ENCODE data around the gene JAM3.
"Not testable (repeated sequence)": the region's sequence is repeated elsewhere in the genome, so short reads cannot be mapped to it uniquely, and the experiment has no call there.

Gene JAM3

GRCh38 chr11:134079317-134079716 is 10.4 kb downstream of the JAM3 start:
- ATAC-seq: no peak
- TF ChIP-seq ZNF8 (CRISPR knock-in tag; IDR thresholded peaks at IDR 0.05) (no peak), CSDC2 (CRISPR knock-in tag; IDR thresholded peaks at IDR 0.05) (no peak), ARNTL (CRISPR knock-in tag; IDR thresholded peaks at IDR 0.05; ENCODE audit: borderline replicate concordance, low read depth) (no peak), TCF4 (CRISPR knock-in tag; IDR thresholded peaks at IDR 0.05; ENCODE audit: borderline replicate concordance) (no peak), OSR1 (CRISPR knock-in tag; IDR thresholded peaks at IDR 0.05) (no peak), ZNF70 (CRISPR knock-in tag; IDR thresholded peaks at IDR 0.05) (no peak), CREB5 (CRISPR knock-in tag; IDR thresholded peaks at IDR 0.05; ENCODE audit: low read depth) (no peak), ZFP3 (CRISPR knock-in tag; IDR thresholded peaks at IDR 0.05) (no peak), ESRRG (CRISPR knock-in tag; IDR thresholded peaks at IDR 0.05) (no peak), ZFP30 (CRISPR knock-in tag; IDR thresholded peaks at IDR 0.05) (no peak), PPARA (CRISPR knock-in tag; IDR thresholded peaks at IDR 0.05; ENCODE audit: borderline replicate concordance) (no peak), RARB (CRISPR knock-in tag; IDR thresholded peaks at IDR 0.05) (no peak), GLIS3 (CRISPR knock-in tag; IDR thresholded peaks at IDR 0.05) (no peak), ISL1 (CRISPR knock-in tag; IDR thresholded peaks at IDR 0.05) (no peak), ZNF565 (CRISPR knock-in tag; conservative IDR thresholded peaks at IDR 0.05; ENCODE audit: low read depth) (no peak), PATZ1 (CRISPR knock-in tag; IDR thresholded peaks at IDR 0.05; ENCODE audit: borderline replicate concordance) (no peak), SNAI2 (CRISPR knock-in tag; IDR thresholded peaks at IDR 0.05) (no peak), CSRNP3 (CRISPR knock-in tag; IDR thresholded peaks at IDR 0.05) (no peak)

- not testable (repeated sequence) for ATAC-seq
Measured at GRCh38 chr11:134081258-134081657, 12.4 kb downstream of the JAM3 start.

- TF ChIP-seq ZFP3 (CRISPR knock-in tag; IDR thresholded peaks at IDR 0.05) (no peak), ZNF70 (CRISPR knock-in tag; IDR thresholded peaks at IDR 0.05) (no peak), CREB5 (CRISPR knock-in tag; IDR thresholded peaks at IDR 0.05; ENCODE audit: low read depth) (no peak), ZNF8 (CRISPR knock-in tag; IDR thresholded peaks at IDR 0.05) (no peak), ISL1 (CRISPR knock-in tag; IDR thresholded peaks at IDR 0.05) (no peak), GLIS3 (CRISPR knock-in tag; IDR thresholded peaks at IDR 0.05) (no peak), SNAI2 (CRISPR knock-in tag; IDR thresholded peaks at IDR 0.05) (no peak), ZNF565 (CRISPR knock-in tag; conservative IDR thresholded peaks at IDR 0.05; ENCODE audit: low read depth) (no peak), TSHZ2 (CRISPR knock-in tag; IDR thresholded peaks at IDR 0.05) (no peak), TOX (CRISPR knock-in tag; IDR thresholded peaks at IDR 0.05; ENCODE audit: borderline replicate concordance) (no peak), ARNTL (CRISPR knock-in tag; IDR thresholded peaks at IDR 0.05; ENCODE audit: borderline replicate concordance, low read depth) (no peak), PPARA (CRISPR knock-in tag; IDR thresholded peaks at IDR 0.05; ENCODE audit: borderline replicate concordance) (no peak), BACH2 (CRISPR knock-in tag; IDR thresholded peaks at IDR 0.05; ENCODE audit: borderline replicate concordance) (no peak)
- ATAC-seq: peak; percentile 38; the same call in 1 of the 3 replicates
Measured at GRCh38 chr11:134082990-134083389, 14.1 kb downstream of the JAM3 start.
